ENCODE measurements around the gene PABPC1L.
A peak's percentile ranks its signal among the peaks of the same experiment; 100 is the strongest.

PABPC1L gene

DNA sequence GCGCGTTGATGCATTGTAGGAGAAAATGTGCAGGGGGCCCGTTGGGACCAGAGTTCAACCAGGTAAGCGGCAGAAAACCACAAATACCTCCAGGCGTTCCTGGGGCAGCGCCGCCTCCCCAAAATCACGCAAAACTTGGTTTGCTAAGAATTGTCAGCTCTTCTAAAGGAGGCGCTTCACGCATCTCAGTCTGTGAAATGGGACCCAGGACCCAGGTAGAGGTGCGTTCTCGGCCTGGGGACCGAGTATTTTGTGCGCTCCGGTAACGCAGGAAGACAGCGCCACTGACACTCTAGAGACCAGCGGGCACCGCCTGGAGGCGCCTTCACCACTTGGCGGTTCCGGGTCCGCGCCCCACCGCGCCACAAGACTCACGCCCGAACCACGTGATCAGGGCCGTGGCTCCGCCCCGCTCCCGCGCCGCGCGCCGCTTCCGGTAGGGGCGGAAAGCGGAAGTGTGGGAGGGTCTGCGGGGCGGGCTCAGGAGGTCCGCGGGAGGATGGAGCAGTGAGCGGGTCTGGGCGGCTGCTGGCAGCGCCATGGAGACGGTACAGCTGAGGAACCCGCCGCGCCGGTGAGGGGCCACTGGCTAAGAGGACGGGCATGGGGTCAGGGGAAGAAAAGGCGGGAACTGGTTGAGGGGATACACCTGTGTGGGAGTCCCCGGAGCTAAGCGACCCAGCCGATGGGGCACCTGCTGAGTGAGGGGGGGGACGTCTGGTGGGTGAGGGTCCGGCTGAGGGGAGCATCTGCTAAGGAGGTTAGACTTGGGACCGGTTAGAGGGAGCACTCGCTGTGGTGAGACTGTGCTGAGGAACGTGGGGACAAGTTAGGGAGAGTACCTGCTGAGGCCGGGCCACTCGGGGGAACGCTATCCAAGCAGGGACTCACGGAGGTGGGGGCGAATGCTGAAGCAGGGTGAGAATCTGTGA lies 56.4 kb downstream of the PABPC1L start, which contains the start of gene STK4:
STK4 (plus strand) TSS at position 483 of the 932 bp plus-strand sequence; CDS start at position 540, 57 bp downstream.
- peak; percentile 97 for DNase-seq (ENCODE audit: low read depth)

DNA sequence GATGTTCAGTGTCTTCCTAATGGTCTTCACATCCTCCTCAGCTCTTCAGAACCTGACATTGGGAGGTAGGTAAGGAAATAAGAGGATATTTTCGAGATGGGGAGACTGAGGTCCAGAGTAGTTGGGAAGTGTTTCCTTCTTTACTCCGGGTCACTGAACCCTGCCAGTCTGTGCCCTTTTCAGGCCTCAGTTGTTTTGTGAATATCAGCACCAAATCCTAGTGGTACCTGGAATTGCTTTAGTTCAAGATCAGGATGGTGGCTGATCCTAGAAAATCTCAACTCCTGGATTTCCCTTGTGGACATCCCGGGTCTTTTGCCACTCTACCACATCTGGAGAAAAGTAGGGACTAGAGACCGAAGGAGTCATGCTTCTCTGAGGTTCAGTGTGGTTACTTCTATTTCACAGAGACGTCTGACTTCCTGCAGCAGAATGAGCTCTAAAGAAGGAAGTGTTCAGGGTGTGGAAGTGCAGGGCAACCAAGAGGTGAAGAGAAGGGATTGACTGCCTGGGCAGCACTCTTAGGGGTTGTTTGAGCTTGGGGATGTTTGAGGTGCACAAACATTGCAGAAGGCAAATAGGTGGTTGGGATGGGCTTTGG lies 57.4 kb downstream of the PABPC1L start:
- DNase-seq (ENCODE audit: low read depth) = peak; percentile 77

DNA sequence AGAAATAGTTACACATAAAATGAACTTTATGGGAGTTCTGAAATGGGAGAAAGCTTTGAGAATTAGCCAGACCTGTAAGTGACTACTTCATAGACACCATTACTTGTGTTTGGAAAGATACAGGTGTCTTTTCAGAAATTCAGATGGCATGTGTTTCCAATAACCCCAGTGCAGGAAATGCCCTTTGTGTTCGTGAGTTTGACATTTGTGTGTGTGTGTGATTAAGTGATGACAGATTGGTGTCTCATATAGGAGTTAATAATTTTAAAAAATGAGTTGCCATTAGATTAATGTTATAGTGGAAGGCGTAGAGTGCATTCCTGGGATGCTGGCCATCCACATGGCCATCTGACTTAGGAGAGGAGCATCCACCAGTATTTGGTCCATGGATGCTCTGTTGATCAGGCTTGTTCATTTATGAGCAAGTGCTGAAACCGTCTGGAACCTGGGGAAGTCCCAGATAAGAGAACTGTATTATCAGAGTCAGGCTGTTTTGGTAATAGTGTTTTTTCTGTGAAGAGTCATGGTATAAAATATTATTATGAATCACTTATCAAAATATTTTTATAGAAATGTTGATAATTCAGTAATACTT lies 59.5 kb downstream of the PABPC1L start:
- peak; percentile 17 for DNase-seq (ENCODE audit: low read depth)

DNA sequence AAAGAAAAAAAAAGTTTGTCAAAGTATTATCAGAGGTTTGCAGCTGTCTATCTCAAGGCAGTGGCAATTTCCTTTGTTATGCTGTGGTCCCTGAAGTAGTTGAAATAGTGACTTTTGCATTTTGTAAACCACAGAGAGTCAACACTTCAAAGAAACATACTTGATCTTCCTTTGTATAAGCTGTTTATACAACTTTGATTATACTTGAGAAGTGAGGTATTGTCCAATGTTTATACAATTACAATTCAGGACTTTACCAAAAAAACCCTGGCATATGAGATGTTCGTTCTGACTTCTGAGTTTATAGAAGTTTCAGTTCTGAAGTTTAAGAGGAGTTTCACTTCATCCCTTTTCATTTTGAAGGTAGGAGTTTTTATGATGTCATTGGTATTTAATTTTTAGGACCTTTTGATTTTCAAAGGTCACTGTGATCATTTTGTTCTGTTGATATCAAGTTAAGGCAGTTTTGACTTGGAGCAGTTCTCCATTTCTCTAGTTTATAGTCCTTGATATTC lies 60.4 kb downstream of the PABPC1L start:
- DNase-seq (ENCODE audit: low read depth) = no peak

DNA sequence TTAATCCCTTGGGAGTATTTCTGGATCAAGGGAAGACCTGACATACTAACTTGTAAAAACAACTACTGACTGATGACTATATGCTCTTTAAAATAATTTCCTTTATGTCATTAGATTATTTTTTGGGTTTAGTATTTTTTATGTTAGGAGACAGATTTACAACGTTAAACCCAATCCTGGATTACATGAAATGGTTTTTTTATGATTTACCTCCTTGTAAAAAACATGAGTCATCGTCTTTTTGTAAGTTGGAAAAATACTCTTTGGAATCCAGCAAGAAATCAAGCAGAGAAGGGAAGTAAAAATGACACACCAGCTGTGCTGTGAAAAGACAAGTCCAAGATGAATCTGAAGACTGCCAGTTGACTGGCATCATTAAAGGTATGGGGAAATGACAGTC lies 63.2 kb downstream of the PABPC1L start:
- DNase-seq (ENCODE audit: low read depth) = peak; percentile 72

DNA sequence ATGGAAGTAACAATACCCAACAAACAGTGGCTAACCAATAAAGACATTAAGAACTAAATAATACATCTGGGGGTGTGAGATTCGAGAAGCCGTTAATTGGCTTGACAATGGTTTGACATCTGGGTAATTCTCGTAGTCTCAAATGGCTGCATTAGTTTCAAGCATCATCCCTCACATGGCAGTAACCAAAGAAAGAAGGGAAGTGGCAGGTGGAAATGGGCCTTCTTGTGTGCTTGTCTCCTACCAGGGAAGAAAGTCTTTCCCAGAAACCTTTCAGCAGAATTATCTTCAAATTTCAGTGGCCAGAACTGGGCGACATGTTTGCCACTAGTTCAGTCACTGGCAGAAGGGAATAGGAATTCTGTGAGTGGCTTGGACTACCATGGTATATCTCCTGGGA lies 66.8 kb downstream of the PABPC1L start:
- no peak for DNase-seq (ENCODE audit: low read depth)

DNA sequence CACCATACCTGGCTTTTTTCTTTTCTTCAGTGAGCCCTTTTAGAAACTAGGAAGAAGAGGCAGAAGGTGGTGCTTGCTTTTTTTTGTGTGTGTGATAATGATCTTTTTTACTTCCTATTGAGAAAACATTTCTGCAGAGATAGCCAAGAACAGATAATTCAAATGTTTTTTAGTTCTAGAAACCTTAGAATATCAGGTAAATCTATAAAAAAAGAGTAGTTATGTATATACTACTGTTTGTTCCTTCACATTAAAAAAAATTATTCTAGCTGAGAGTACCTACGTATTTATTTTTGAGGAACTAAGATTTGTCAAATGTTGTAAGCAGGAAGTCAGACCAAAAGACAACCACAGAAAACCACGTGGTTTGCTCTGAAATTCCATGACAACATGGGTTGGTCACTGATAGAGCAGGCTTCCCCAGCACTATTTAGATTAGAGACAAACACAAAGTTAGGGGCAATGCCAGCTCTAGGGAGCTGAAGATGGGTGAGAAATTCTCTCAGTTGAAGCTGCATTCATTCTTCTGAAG lies 69.3 kb downstream of the PABPC1L start:
- DNase-seq (ENCODE audit: low read depth) = peak; percentile 63

DNA sequence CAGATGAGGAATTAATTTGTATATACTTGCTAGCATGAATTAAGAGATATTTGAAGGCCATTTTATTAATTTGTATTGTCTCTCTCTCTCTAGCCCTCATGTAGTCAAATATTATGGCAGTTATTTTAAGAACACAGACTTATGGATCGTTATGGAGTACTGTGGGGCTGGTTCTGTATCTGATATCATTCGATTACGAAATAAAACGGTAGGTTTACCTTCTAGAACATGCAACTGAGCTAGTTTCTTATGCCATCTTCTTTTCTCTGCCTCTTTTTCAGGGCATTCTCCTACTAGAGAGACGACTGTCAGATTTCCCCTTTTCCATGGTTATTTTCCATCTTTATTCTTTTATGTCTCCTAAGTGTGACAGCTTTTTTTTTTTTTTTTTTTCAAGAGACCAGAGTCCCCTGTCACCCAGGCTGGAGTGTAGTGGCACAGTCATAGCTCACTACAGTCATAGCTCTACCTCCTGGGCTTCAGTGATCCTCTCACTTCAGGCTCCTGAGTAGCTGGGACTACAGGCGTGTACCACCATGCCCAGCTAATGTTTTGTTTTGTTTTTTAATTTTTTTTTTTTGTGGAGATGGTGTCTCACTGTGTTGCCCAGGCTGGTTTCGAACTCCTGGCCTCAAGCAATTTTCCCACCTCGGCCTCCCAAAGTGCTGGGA lies 72.0 kb downstream of the PABPC1L start:
- DNase-seq (ENCODE audit: low read depth) = no peak

DNA sequence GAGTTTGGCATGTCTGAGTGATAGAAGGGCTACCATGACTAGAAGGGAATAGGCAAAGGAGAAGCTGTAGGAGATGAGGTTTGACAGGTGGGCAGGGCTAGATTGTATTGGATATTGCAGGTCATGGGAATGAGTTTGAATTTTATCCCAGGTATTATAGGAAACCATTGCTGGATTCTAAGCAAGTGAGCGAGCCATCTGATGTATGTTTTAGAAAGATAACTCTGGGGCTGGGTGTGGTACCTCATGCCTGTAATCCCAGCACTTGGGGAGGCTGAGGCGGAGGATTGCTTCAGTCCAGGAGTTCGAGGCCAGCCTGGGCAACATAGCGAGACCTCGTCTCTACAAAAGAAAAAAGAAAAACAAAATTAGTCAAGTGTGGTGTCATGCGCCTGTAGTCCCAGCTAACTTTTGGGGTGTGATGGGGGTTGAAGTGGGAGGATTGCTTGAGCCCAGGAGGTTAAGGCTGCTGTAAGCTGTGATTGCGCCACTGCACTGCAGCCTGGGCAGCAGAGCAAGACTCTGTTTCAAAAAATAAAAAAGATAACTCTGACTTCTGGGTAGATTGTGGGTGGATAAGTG lies 73.3 kb downstream of the PABPC1L start:
- DNase-seq (ENCODE audit: low read depth) = no peak

DNA sequence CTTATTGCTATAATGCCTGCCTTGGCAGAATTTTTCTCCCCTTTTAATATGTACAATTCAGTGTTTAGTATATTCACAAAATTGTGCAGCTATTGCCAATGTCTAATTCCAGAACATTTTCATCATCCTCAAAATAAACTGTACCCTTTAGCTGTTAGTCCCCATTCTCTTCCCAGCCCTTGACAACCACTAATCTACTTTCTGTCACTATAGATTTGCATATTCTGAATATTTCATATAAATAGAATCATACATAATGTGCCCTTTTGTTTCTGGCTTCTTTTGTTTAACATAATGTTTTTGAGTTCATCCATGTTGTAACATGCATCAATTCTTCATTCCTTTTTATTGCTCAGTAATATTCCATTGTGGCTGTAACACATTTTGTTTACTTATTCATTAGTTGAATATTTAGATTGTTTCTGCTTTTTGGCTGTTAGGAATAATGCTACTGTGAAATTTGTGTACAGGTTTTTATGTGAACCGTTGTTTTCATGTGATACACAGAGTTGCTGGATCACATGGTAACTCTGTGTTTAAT lies 78.8 kb downstream of the PABPC1L start:
- no peak for DNase-seq (ENCODE audit: low read depth)

Measured in ELR (cell line).